Mesothelial cell of epicardium (in vitro differentiated cells): ENCODE results near the gene ERGIC3. TPM values are rescaled to one million over a fixed set of nuclear protein-coding genes. Genes with fewer than 3 reads are reported as not detected.
"Not testable (repeated sequence)": the region's sequence is repeated elsewhere in the genome, so short reads cannot be mapped to it uniquely, and the experiment has no call there.

ENCODE experiments used
- DNase-seq, 2 experiments: peaks; one replicate each; pipeline ENCODE4 v3.0.0; 2021; ENCODE audit warnings: low spot score in 2 of 2; ENCODE audit not compliant: unreplicated experiment in 2 of 2
- H3K27ac Mint-ChIP-seq: 2 replicates; pipeline ENCODE4 v1.8.0; 2021; ENCODE audit warnings: mixed read lengths
- H3K27me3 Mint-ChIP-seq: 2 replicates; pipeline ENCODE4 v1.8.0; 2021; ENCODE audit warnings: low read depth, mixed read lengths
- H3K36me3 Mint-ChIP-seq: 2 replicates; pipeline ENCODE4 v1.8.0; 2021; ENCODE audit warnings: mixed read lengths
- H3K4me1 Mint-ChIP-seq: 2 replicates; pipeline ENCODE4 v1.8.0; 2021; ENCODE audit warnings: mixed read lengths
- H3K4me3 Mint-ChIP-seq: 2 replicates; pipeline ENCODE4 v1.8.0; 2021; ENCODE audit warnings: mild to moderate bottlenecking, moderate library complexity, mixed read lengths
- H3K9me3 Mint-ChIP-seq: 2 replicates; pipeline ENCODE4 v1.8.0; 2021; ENCODE audit warnings: mixed read lengths
- CTCF ChIP-seq: fragments of 200-600 bp; sonication (generic); IDR thresholded peaks from one replicate; pipeline ENCODE4 v1.5.0; 2021; ENCODE audit warnings: antibody characterized with exemption; ENCODE audit not compliant: unreplicated experiment
- total RNA-seq: library from RNA; stranded (reverse); gene quantifications from 3 replicates; pipeline ENCODE4 v1.2.1, GENCODE V29; 2021

ERGIC3 gene
- total RNA-seq, 1 donor from 2014 or later, result 255 TPM

- no peaks in the 10 kb centered on the region for H3K27me3 Mint-ChIP-seq
- no peaks in the 10 kb centered on the region for H3K4me1 Mint-ChIP-seq
- H3K9me3 Mint-ChIP-seq, result no peaks in the 10 kb centered on the region
- no peak overlapping the region for H3K27ac Mint-ChIP-seq
- H3K36me3 Mint-ChIP-seq, result peaks cover 5% of the 10 kb centered on the region
- DNase-seq, result no peak
- TF ChIP-seq CTCF, result no peak
- H3K4me3 Mint-ChIP-seq, result no peak overlapping the region
These were observed 27.4 kb upstream of the ERGIC3 start for GRCh38 chr20:35514371-35514932.

- Mint-ChIP-seq H3K27me3 (no peaks in the 10 kb centered on the region), H3K36me3 (peaks cover 5% of the 10 kb centered on the region), H3K9me3 (no peaks in the 10 kb centered on the region), H3K4me1 (no peaks in the 10 kb centered on the region), H3K27ac (no peak overlapping the region), H3K4me3 (no peak overlapping the region)
- DNase-seq, result no peak
- TF ChIP-seq CTCF, result no peak
These were observed 26.5 kb upstream of the ERGIC3 start for GRCh38 chr20:35515341-35515740.

GRCh38 chr20:35515949-35516645 is 25.8 kb upstream of the ERGIC3 start:
- H3K27ac Mint-ChIP-seq, result no peak overlapping the region
- H3K27me3 Mint-ChIP-seq, result no peaks in the 10 kb centered on the region
- H3K36me3 Mint-ChIP-seq, result peaks cover 5% of the 10 kb centered on the region
- no peak for DNase-seq
- H3K9me3 Mint-ChIP-seq, result peaks cover under 1% of the 10 kb centered on the region
- no peak for TF ChIP-seq CTCF
- H3K4me1 Mint-ChIP-seq, result no peaks in the 10 kb centered on the region
- no peak overlapping the region for H3K4me3 Mint-ChIP-seq

GRCh38 chr20:35517125-35517524 is 24.8 kb upstream of the ERGIC3 start:
- DNase-seq, result no peak
- H3K36me3 Mint-ChIP-seq, result peaks cover under 1% of the 10 kb centered on the region
- H3K4me3 Mint-ChIP-seq, result no peak overlapping the region
- H3K4me1 Mint-ChIP-seq, result no peaks in the 10 kb centered on the region
- H3K27me3 Mint-ChIP-seq, result no peaks in the 10 kb centered on the region
- H3K9me3 Mint-ChIP-seq, result peaks cover 4% of the 10 kb centered on the region
- H3K27ac Mint-ChIP-seq, result no peak overlapping the region
- no peak for TF ChIP-seq CTCF

GRCh38 chr20:35517767-35518166 is 24.1 kb upstream of the ERGIC3 start:
- H3K4me1 Mint-ChIP-seq, H3K27ac Mint-ChIP-seq, H3K36me3 Mint-ChIP-seq, H3K27me3 Mint-ChIP-seq, DNase-seq, H3K4me3 Mint-ChIP-seq, H3K9me3 Mint-ChIP-seq: not testable (repeated sequence)

- no peak for TF ChIP-seq CTCF
- H3K27ac Mint-ChIP-seq, result no peak overlapping the region
- no peaks in the 10 kb centered on the region for H3K27me3 Mint-ChIP-seq
- no peaks in the 10 kb centered on the region for H3K4me1 Mint-ChIP-seq
- H3K4me3 Mint-ChIP-seq, result no peak overlapping the region
- H3K9me3 Mint-ChIP-seq, result peaks cover 4% of the 10 kb centered on the region
- no peaks in the 10 kb centered on the region for H3K36me3 Mint-ChIP-seq
- no peak for DNase-seq
These were observed 22.9 kb upstream of the ERGIC3 start for GRCh38 chr20:35518955-35519354.
